Activated CD8-positive, alpha-beta memory T cell treated with anti-CD3 and anti-CD28 coated beads for 4 hours (primary cell): ENCODE data around the gene PVALEF.
"Not testable (repeated sequence)": the region's sequence is repeated elsewhere in the genome, so short reads cannot be mapped to it uniquely, and the experiment has no call there.

ENCODE experiments used
- DNase-seq, 2 donors: peaks; one replicate each; pipeline ENCODE4 v3.0.0-alpha.2; 2020; ENCODE audit warnings: low read depth in 2 of 2

PVALEF gene

DNA sequence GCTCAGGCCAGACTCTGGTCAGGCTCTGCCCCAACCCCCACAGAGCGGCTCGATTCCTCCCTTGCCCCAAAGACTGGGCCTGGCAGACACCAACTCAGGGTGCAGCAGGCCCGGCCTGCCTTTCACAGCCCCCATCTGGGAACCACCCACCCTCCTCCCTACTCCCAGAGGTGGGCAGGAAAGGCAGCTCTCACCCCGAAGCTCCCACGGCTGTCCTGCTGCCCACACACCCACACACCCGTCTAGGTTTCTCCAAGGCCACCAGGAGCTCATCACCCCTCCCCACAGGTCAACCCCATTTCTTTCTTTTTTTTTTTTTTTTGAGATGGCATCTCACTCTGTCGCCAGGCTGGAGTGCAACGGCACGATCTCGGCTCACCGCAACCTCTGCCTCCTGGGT is 53.7 kb downstream of the PVALEF start:
- no peak for DNase-seq

DNA sequence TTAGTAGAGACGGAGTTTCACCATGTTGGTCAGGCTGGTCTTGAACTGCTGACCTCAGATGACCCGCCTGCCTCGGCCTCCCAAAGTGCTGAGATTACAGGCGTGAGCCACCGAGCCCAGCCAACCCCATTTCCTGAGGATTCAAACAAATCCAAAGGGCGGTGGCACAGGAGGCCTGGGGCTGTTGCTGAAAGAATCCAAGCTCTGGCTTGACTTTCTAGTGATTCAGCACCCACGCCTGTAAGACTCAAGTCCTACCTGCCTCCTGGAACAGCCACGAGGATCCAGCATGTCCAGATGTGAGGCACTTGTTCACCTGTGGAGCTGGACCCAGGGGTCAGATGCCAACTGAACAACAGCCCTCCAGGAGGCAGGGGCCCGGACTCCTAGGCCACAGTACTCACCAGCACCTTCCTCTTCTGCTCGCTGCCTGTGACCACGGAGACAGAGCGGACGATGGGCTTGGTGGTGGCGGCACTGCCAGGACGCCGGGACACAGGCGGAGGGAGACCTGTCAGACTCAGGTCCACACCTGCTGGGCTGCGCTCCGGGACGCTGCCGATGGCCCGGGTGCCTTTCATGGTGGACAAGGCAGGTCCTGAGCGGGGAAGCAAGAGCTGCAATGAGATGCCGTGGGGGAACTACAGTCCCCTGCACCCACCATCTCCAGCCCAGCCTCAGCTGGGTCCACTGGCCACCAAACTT is 54.3 kb downstream of the PVALEF start:
- no peak for DNase-seq

DNA sequence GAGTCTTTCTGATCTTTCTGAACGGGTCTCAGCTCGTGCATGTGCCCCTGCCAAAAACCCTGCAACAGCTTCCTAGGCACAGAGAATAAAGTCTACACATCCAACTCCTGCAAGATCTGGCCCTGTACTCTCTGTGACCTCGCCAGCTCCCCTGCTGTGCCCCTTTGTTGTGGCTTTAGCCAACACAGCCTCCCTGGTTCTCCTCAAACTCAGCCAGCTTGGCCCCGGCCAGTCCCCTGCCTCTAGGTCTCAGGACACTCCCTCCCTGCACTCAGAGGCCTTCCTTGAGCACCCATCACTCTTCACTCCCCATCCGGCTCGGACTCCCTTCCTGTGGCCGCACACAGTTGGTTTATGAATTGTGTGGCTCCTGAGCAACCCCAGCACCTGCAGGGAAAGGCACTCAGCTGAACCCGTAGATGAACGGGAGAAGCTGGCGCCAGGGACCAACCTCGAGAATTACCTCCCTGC is 56.1 kb downstream of the PVALEF start:
- no peak for DNase-seq

DNA sequence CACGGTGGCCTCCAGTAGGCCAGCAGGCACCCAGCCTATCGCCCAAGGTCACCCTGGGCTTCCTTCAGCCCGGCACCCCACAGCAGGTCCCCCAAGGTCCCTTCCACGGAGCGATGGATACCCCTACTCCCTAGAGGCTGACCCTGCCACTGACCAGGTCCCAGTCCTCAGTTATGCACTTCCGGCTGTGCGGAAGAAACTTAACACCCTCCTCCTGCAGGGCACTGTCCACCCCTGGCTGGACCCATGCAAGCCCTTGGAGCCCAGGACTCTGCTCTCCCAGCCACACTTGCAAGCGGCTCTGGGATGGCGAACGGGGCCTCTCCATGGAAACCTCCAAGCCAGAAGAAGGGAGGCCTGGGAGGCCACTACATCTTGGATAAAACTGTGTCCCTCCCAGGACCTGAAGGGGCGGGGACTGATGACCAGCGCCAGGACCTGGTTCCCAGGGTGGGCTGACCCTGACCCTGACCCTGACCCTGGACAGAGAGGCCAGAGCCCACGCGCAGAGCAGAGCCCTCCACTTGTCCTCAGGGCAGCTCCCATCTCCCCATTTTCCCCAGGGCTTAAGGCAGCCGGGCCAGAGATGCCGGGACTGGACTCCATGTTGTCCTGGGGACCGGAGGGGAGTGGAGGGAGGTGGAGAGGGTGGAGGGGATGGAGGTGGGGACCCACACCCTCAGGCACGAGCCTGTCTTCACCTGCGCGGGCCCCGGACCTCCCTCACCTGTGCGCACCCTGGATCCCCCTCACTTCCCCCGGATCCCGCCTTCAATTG is 56.7 kb downstream of the PVALEF start:
- no peak for DNase-seq

DNA sequence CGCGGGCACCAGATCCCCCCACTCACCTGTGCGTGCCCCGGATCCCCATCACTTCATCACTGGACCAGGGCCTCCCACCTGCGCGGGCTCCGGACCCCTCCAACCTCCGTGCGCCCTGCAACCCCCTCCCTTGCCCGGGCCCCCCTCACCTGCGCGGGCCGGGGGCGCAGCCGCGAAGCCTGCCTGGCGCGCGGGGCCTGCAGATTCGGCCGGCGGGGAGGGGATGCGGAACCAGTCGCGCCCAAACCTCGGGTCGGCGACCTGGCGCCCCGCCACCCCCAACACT is 57.3 kb downstream of the PVALEF start:
- no peak for DNase-seq

DNA sequence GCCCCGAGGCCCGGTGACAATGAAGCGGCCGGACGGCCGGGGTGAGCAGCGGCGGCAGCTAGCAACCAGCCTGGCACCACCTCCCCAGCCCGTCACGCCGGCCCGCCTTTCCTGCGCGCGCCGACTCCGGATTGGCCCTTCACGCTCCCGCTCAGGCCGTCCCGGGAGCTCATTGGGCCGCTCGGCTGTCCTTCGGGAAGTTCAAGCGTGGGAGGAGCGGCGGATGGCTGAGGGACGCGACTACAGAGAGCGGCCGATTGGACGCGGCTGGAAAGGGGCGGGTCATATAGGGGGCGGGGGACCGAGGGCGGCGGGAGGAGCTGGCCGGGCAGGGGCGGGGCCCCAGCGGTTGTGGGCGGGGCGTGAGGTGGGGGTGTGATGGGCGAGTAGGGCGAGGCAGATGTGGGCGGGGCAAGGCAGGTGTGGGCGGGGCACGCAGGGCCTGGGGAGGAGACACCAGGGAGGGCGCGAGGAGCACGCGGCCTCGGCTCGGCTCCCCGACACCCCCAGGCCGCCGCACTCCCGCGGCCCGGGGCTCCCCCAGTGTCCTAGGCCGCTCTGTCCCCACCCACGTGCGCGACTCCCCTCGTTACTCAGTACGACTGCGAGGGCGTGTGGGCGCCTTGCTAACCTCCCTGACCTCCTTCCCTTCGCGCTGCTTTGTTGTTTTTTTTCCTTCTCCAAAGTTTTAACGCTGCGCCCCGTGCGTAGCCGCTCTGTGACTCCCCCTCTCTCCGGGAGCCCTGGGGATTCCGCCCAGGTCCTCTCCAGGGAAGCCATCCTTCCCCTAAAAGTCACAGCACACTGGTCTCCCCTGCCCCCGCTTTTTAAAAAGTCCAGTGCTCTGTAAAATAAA is 57.8 kb downstream of the PVALEF start, which contains the start of gene CEP131:
Gene CEP131, minus strand, starts transcription at position 60 of the 856 bp plus-strand sequence. CDS start 2,909 bp downstream, outside the sequence.
- DNase-seq, result peak; percentile 98 to 99

DNA sequence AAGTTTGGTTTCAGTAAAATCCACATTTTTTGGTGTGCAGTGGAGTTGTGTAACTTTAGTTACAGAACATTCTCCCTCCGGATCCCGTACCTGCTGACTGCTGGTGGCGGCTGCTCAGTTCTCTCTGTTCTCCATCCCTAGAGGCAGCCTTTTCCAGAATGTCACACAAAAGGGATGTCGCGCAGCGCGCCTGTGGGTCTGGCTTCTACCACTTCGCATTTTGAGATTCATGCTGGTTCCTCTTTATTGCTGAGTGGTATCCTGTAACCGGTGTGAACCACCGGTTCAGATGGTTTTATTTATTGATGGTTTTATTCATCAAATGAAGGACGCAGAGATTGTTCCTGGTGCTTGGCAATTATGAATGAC is 58.4 kb downstream of the PVALEF start:
- no peak for DNase-seq

DNA sequence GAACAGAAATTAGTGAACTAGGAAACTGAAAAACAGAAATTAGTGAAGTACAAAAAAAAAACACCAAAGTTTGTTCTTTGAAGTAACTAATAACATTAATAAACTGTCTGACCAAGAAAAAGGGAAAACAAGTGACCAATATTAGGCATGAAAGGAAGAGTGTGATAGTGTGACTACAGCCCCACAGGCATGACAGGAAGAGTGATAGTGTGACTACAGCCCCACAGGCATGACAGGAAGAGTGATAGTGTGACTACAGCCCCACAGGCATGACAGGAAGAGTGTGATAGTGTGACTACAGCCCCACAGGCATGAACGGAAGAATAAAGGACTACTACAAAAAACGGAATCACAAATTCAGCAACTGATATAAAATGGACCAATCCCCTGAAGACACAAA is 62.3 kb downstream of the PVALEF start:
- not testable (repeated sequence) for DNase-seq

DNA sequence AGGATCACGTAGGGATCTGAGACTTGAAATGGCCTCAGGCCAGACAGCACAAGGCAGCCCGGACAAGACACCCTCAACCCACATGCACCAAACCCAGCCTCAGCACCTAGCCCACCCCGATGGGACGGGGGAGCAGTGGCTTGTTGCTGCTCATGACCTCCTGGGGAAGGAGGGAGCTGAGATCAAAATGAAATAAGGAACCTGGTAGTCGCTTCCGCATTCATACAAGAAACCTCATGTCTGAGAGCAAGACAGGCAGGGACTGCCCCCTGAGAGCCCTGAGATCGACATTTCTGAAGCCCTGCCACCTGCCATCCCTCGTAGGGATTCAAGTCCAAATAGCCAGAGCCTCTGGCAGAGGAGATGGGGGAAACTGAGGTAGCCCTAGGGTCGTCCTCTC is 63.1 kb downstream of the PVALEF start:
- no peak for DNase-seq

DNA sequence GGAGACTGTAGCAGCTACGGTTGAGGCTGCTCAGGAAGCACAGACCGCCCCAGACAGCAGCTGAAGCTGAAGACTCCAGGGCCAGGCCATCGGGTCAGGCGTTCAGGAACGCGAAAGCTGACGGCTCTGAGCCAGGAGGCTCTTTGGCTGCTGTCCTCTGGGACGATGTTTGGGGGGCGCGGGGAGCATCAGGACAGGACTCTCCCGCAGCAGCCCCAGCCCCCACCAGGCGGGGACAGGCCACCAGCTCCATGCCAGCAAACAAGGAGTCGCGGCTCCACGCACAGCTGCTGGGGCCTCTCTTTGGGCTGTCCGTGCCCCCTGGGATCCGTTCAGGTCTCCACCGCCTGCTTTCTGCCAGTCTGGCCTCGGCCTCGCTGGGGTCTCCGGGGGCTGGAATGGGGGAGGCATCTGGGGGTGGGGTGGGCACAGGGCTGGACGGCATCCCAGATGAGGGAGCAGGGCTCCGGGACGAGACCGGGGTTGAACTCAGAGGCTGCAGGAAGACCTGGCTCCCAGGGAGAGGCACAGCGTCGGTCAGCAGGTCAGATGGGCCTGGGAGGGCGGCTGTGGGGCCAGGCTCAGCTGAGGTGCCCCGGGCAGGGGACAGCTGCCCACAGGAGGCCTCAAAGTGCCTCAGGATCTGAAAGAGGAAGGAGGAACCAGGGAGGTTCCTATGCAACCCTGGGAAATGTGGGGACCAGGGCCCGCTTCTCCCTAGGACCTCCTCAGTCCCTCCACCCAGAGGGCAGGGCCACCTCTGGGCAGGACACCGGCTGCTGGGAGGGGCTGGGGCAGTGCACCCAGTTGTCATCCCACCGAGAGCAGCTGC is 63.7 kb downstream of the PVALEF start:
- DNase-seq, result no peak

DNA sequence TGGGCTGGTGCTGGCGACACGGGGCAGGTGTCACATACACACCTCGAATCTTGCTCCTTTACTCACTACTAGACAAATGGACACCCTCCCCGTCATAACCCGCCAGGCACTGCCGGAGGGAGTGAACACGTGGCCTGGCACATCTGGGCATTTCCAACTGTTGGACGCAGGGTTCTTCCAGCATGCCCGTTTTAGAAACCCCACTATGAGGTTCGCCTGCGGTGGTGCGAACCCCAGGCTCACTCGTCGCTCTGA is 64.3 kb downstream of the PVALEF start:
- no peak for DNase-seq

DNA sequence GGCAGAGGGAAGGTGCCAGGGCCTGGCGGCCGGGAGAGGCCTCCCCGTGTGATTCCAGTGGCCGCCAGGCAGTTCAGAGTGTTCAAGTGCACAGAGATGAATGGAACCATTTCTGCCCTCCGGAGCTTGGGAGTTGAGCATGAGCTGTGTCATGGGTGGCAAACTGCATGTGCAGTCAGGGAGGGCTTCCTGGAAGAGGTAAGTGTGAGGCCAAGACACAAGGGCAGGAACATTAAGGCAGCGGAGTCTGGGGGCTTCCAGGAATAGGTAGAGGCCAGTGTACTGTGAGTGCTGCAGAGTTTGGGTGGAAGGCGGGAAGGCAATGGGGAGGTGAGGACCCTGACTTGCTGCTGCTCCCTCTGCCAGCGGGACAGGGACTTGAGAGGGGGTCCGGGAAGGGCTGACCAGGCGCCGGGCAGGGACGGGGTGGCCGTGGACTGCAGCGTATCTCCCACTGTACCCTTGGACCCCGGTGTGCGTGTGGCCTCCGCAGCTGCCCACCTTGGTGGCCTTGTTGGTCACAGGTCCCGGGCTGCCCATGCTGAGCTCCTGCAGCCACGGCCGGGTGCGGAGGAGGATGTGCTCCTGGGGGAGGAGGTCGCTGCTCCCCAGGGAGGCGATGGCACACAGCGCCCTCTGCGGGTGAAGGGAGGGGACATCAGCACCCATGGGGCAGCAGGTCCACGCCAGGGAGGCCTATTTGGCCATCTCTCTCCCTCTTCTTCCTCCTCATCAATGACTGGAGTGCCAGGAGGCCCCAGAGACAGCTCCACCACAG is 64.9 kb downstream of the PVALEF start:
- no peak for DNase-seq

DNA sequence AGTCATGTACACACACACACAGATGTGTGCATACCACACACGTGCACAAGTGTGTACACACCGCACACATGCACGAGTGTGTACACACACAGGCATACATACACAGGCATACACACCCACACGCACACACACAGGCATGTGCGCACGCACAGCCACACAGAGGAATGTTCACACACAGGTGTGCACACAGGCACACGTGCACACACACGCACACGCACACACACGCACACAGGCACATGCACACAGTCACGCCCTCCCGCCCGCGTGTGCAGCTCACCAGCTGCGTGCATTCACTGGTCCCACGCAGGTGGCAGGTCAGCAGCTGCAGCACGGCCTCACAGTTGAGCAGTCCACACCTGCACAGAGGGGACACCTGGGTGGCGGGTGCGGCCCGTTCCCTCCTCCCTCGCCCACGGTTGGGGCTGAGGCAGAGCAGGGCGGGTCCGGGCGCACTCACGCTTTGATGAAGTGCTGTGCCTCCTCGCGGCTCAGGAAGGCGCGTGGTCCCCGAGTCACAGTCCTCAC is 65.9 kb downstream of the PVALEF start:
- no peak for DNase-seq

DNA sequence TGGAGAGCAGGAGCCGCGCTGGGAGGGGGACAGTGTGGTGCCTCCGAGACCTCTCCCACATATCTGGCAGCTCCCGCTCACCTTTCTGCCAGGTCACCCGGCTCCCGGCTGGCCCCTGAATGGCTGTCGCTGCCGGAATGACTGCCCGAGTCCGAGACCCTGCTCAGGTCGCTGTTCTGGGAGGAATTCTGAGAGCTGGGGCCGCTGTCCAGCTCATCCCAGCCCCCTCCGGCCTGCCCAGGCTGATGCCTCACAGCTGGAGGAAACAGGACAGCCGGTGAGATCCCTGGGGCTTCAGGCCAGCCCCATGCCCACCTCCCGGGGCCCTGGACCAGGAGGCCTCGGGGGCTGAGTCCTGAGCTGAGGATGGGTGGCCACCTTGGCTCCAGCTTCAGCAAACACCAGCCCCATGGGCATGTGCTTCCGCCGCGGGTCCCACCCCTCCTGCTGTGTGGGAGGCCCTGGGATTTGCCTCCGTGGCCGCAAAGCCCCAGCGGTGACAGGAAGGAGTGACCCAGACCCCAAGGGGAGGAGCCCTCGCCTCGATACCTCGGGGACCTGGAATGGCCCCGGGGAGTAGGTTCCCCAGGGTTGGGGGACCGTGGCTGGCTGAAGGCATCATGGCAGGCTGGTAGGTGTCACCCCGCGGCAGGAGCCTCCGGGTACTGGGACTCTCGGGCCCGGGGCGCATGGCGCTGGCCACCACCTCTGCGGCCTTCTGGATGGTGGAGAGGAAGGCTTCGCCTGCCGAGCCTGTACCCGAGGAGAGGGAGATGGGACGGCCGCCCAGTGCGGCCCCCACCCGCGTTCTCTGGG is 66.7 kb downstream of the PVALEF start:
- DNase-seq, result no peak
